ENCODE measurements around the gene ADH4.
"Not testable (repeated sequence)": the region's sequence is repeated elsewhere in the genome, so short reads cannot be mapped to it uniquely, and the experiment has no call there.

The ADH4 gene

GRCh38 chr4:99144070-99144469 is at the start of gene ADH4:
TSS of gene ADH4 (minus strand) at chr4:99144297. CDS start at chr4:99144222, 75 bp downstream.
- no peak for DNase-seq (ENCODE audit: extremely low read depth, low read depth)
- TF ChIP-seq CTCF (IDR thresholded peaks at IDR 0.05; ENCODE audit: low read depth, low read length), result no peak

DNA sequence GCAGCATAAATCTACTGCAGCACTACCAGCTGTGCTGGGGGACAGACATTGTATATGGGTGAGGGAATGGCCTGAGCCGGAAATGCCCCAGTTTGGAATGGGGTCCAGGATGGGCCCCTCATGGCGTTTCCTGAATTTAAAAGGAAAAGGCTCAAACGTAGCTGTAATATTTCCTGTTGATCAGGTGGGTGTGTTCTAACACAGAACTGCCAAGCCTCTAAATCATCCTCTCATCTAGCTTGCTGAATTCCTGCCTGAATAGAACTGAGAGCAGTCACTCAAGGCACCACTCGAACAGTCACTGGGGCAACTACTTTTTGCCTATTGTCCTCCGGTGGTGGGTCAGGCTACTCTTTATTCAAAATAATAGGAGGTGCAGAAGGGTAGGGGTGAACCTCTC is 46.2 kb upstream of the ADH4 start:
- no peak for TF ChIP-seq CTCF (IDR thresholded peaks at IDR 0.05; ENCODE audit: low read depth, low read length)
- no peak for DNase-seq (ENCODE audit: extremely low read depth, low read depth)

- DNase-seq (ENCODE audit: extremely low read depth, low read depth), result not testable (repeated sequence)
Measured at GRCh38 chr4:99189900-99190299, 45.8 kb upstream of the ADH4 start.

DNA sequence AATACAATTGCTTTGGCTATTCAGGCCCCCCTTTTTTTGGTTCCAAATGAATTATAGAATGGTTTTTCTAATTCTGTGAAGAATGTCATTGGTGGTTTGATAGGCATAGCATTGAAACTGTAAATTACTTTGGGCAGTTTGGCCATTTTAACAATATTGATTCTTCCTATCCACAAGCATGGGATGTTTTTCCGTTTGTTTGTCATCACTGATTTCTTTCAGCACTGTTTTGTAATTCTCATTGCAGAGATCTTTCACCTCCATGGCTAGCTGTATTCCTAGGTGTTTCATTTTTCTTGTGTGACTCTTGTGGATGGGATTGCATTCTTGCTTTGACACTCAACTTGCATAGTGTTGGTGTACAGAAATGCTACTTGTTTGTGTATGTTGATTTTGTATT is 41.9 kb upstream of the ADH4 start:
- no peak for TF ChIP-seq CTCF (IDR thresholded peaks at IDR 0.05; ENCODE audit: low read depth, low read length)
- no peak for DNase-seq (ENCODE audit: extremely low read depth, low read depth)

DNA sequence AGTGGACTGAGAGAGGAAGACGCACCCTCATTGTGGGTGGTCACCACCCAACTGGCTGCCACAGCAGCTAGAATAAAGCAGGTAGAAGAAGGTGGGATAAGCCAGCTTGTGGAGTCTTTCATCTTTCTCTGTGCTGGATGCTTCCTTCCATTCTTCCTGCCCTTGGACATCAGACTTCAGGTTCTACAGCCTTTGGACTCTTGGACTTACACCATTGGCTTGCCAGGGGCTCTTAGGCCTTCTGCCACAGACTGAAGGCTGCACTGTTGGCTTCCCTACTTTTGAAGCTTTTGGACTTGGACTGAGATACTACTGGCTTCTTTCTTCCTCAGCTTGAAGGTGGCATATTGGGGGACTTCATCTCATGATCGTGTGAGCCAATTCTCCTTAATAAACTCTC is 41.5 kb upstream of the ADH4 start:
- DNase-seq (ENCODE audit: extremely low read depth, low read depth), result no peak
- TF ChIP-seq CTCF (IDR thresholded peaks at IDR 0.05; ENCODE audit: low read depth, low read length), result no peak

DNA sequence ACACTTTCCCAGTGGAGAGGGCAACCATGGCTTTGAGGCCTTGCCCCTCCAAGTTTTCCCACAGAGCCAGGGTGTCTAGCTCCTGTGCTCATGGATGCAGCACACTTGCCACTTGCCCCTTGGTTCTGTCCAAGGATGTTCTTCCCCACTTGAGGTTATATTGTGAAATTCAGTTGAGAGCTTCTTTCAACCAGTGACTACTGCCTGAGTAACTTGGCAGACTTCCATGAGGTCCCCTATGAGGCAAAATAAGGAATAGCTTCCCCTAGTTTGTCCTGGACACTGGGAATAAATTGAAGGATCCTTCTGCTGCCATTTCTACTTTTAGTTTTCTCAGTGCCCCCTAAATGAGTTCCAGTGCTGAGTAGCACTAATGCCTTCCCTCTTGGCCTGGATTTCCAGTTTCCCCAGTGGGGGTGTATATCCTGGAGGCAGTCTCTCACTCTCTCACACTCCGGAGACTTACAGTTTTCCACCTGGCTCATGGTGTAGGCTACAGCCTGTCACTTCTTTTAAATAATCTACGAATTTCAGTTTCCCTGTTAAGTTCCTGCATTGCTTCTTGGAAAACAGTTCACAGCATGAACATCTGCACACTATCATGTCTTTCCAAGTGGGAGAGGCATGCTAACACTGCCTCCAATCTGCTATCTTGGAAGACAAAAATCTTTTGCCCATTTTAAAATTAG is 36.4 kb upstream of the ADH4 start:
- no peak for TF ChIP-seq CTCF (IDR thresholded peaks at IDR 0.05; ENCODE audit: low read depth, low read length)
- DNase-seq (ENCODE audit: extremely low read depth, low read depth), result peak; percentile 30

DNA sequence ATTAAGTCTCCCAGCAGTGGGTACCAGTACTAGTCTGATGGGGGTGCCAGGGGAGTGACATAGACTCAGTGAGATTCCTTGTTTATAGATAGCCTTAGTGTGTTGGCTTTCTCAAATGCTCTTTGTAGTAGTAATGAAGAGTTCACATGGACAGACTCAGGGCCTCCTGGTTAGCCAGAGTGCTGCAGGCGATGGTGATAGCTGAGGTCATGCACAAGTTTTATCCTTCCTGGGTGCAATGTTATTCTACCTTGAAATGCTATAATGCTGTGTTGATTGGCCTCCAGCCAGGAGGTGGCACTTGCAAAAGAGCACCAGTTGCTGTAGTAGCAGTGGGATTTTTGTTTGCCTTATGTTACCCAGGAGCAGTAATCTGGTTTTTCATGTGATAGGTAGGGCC is 35.5 kb upstream of the ADH4 start:
- no peak for DNase-seq (ENCODE audit: extremely low read depth, low read depth)
- TF ChIP-seq CTCF (IDR thresholded peaks at IDR 0.05; ENCODE audit: low read depth, low read length), result no peak

DNA sequence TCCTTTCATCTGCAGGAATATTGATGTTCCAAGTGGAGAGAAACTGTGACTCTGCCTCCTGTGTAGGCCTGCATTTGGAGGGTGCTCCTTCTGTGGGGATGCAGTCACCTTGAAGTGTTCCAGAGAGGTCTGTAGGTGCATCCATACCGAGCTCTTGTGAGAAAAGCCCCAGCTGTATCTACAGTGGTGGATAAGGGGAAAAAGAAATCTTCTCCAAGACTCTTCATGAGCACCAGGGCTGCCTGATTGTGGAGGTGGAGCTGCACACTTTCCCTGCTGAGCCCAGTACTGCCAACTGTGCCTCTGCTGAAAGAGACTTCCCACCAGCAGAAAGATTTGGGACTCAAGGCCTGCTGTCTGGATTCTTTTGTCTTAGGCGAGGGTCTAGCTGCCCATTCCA is 35.1 kb upstream of the ADH4 start:
- TF ChIP-seq CTCF (IDR thresholded peaks at IDR 0.05; ENCODE audit: low read depth, low read length), result no peak

More for the DNA sequence above, 35.1 kb upstream of the ADH4 start:
- DNase-seq (ENCODE audit: extremely low read depth, low read depth), result no peak

Measured in AG09319 (cell line).